Measurements from ENCODE around the gene GGT1. TPM values are rescaled to one million over a fixed set of nuclear protein-coding genes. Genes with fewer than 3 reads are reported as not detected.
"Not testable (repeated sequence)": the region's sequence is repeated elsewhere in the genome, so short reads cannot be mapped to it uniquely, and the experiment has no call there.

Gene GGT1
- polyA plus RNA-seq, 1 donor (not counting 4 experiments of a cell fraction or from before 2014, with no cell fraction given), result 5.8 TPM

GRCh38 chr22:24601217-24602104 is 1.5 kb upstream of the GGT1 start:
- no peak for TF ChIP-seq EZH2 (IDR thresholded peaks at IDR 0.05; ENCODE audit: low read length)
- TF ChIP-seq CTCF (optimal IDR thresholded peaks at IDR 0.05 in 1 of 3, IDR thresholded peaks at IDR 0.05 in 1 of 3, conservative IDR thresholded peaks at IDR 0.05 in 1 of 3; ENCODE audit: extremely low read depth in 1 of 3, insufficient read depth in 2 of 3, low read length in 3 of 3), result no peak
- Histone ChIP-seq H3K9me3 (ENCODE audit: control insufficient read depth, low read depth, low read length) (no peaks in the 10 kb centered on the region), H2AFZ (ENCODE audit: control insufficient read depth, low read length) (no peak overlapping the region), H3K36me3 (ENCODE audit: control insufficient read depth in 2 of 2, extremely low read depth in 1 of 2, insufficient read depth in 2 of 2, low read length in 2 of 2) (no peaks in the 10 kb centered on the region), H3K27me3 (ENCODE audit: control insufficient read depth, extremely low read depth, insufficient read depth, low read length) (no peaks in the 10 kb centered on the region), H3K9me1 (ENCODE audit: control insufficient read depth, extremely low read depth, insufficient read depth, low read length) (no peaks in the 10 kb centered on the region), H3K4me3 (ENCODE audit: control insufficient read depth in 2 of 3, extremely low read depth in 1 of 3, insufficient read depth in 2 of 3, low read depth in 1 of 3, low read length in 3 of 3) (no peak overlapping the region), H3K4me2 (ENCODE audit: control insufficient read depth, extremely low read depth, insufficient read depth, low read depth, low read length) (no peak overlapping the region), H3K27ac (ENCODE audit: control insufficient read depth, insufficient read depth, low read length) (no peak overlapping the region), H4K20me1 (ENCODE audit: control insufficient read depth, extremely low read depth, insufficient read depth, low read length) (no peaks in the 10 kb centered on the region), H3K4me1 (ENCODE audit: control insufficient read depth, extremely low read depth, insufficient read depth, low read length) (peaks cover 22% of the 10 kb centered on the region), H3K9ac (ENCODE audit: control insufficient read depth, extremely low read depth, insufficient read depth, low read length) (no peak overlapping the region), H3K79me2 (ENCODE audit: control insufficient read depth, insufficient read depth, low read length) (no peaks in the 10 kb centered on the region)
- FAIRE-seq (no peak), DNase-seq (ENCODE audit: low read depth, low spot score) (no peak)
- dilution Hi-C loops (cut with MboI; ENCODE audit: extremely low pct_ligation_motif_present, low sequenced_read_pairs), result no loop called here

GRCh38 chr22:24602105-24602749 is 766 bp upstream of the GGT1 start:
- H3K9ac ChIP-seq (ENCODE audit: control insufficient read depth, extremely low read depth, insufficient read depth, low read length); H2AFZ ChIP-seq (ENCODE audit: control insufficient read depth, low read length); dilution Hi-C loops (cut with MboI; ENCODE audit: extremely low pct_ligation_motif_present, low sequenced_read_pairs); H3K79me2 ChIP-seq (ENCODE audit: control insufficient read depth, insufficient read depth, low read length); H3K27ac ChIP-seq (ENCODE audit: control insufficient read depth, insufficient read depth, low read length); H3K9me3 ChIP-seq (ENCODE audit: control insufficient read depth, low read depth, low read length); H3K36me3 ChIP-seq (ENCODE audit: control insufficient read depth in 2 of 2, extremely low read depth in 1 of 2, insufficient read depth in 2 of 2, low read length in 2 of 2); FAIRE-seq; DNase-seq (ENCODE audit: low read depth, low spot score); H4K20me1 ChIP-seq (ENCODE audit: control insufficient read depth, extremely low read depth, insufficient read depth, low read length); H3K4me3 ChIP-seq (ENCODE audit: control insufficient read depth in 2 of 3, extremely low read depth in 1 of 3, insufficient read depth in 2 of 3, low read depth in 1 of 3, low read length in 3 of 3); H3K9me1 ChIP-seq (ENCODE audit: control insufficient read depth, extremely low read depth, insufficient read depth, low read length); H3K4me2 ChIP-seq (ENCODE audit: control insufficient read depth, extremely low read depth, insufficient read depth, low read depth, low read length); H3K27me3 ChIP-seq (ENCODE audit: control insufficient read depth, extremely low read depth, insufficient read depth, low read length): not testable (repeated sequence)
- H3K4me1 ChIP-seq (ENCODE audit: control insufficient read depth, extremely low read depth, insufficient read depth, low read length), result peaks cover 22% of the 10 kb centered on the region

- H3K27ac ChIP-seq (ENCODE audit: control insufficient read depth, insufficient read depth, low read length); H4K20me1 ChIP-seq (ENCODE audit: control insufficient read depth, extremely low read depth, insufficient read depth, low read length); H3K79me2 ChIP-seq (ENCODE audit: control insufficient read depth, insufficient read depth, low read length); H3K4me2 ChIP-seq (ENCODE audit: control insufficient read depth, extremely low read depth, insufficient read depth, low read depth, low read length); DNase-seq (ENCODE audit: low read depth, low spot score); FAIRE-seq; H3K9me1 ChIP-seq (ENCODE audit: control insufficient read depth, extremely low read depth, insufficient read depth, low read length); H3K27me3 ChIP-seq (ENCODE audit: control insufficient read depth, extremely low read depth, insufficient read depth, low read length); H3K36me3 ChIP-seq (ENCODE audit: control insufficient read depth in 2 of 2, extremely low read depth in 1 of 2, insufficient read depth in 2 of 2, low read length in 2 of 2); H2AFZ ChIP-seq (ENCODE audit: control insufficient read depth, low read length); H3K9me3 ChIP-seq (ENCODE audit: control insufficient read depth, low read depth, low read length); dilution Hi-C loops (cut with MboI; ENCODE audit: extremely low pct_ligation_motif_present, low sequenced_read_pairs); H3K9ac ChIP-seq (ENCODE audit: control insufficient read depth, extremely low read depth, insufficient read depth, low read length): not testable (repeated sequence)
- Histone ChIP-seq H3K4me3 (ENCODE audit: control insufficient read depth in 2 of 3, extremely low read depth in 1 of 3, insufficient read depth in 2 of 3, low read depth in 1 of 3, low read length in 3 of 3) (peak overlapping the region in 1 of 3 experiments; percentile 34), H3K4me1 (ENCODE audit: control insufficient read depth, extremely low read depth, insufficient read depth, low read length) (peaks cover 22% of the 10 kb centered on the region)
Measured at GRCh38 chr22:24603770-24604629, 1.0 kb downstream of the GGT1 start.

- H2AFZ ChIP-seq (ENCODE audit: control insufficient read depth, low read length); H3K4me1 ChIP-seq (ENCODE audit: control insufficient read depth, extremely low read depth, insufficient read depth, low read length); H3K4me2 ChIP-seq (ENCODE audit: control insufficient read depth, extremely low read depth, insufficient read depth, low read depth, low read length); H3K9ac ChIP-seq (ENCODE audit: control insufficient read depth, extremely low read depth, insufficient read depth, low read length); H3K4me3 ChIP-seq (ENCODE audit: control insufficient read depth in 2 of 3, extremely low read depth in 1 of 3, insufficient read depth in 2 of 3, low read depth in 1 of 3, low read length in 3 of 3); H4K20me1 ChIP-seq (ENCODE audit: control insufficient read depth, extremely low read depth, insufficient read depth, low read length); H3K27me3 ChIP-seq (ENCODE audit: control insufficient read depth, extremely low read depth, insufficient read depth, low read length); H3K9me1 ChIP-seq (ENCODE audit: control insufficient read depth, extremely low read depth, insufficient read depth, low read length); H3K79me2 ChIP-seq (ENCODE audit: control insufficient read depth, insufficient read depth, low read length); H3K27ac ChIP-seq (ENCODE audit: control insufficient read depth, insufficient read depth, low read length); H3K9me3 ChIP-seq (ENCODE audit: control insufficient read depth, low read depth, low read length); dilution Hi-C loops (cut with MboI; ENCODE audit: extremely low pct_ligation_motif_present, low sequenced_read_pairs); DNase-seq (ENCODE audit: low read depth, low spot score); FAIRE-seq; H3K36me3 ChIP-seq (ENCODE audit: control insufficient read depth in 2 of 2, extremely low read depth in 1 of 2, insufficient read depth in 2 of 2, low read length in 2 of 2): not testable (repeated sequence)
Measured at GRCh38 chr22:24606340-24606739, 3.3 kb downstream of the GGT1 start.

Measured in keratinocyte (primary cell).